PFSK-1 (cell line): ENCODE measurements around the gene PEMT.

Experiments
- POLR2AphosphoS5 ChIP-seq: IDR thresholded peaks from 2 replicates; pipeline ENCODE4 v1.6.1; 2012; ENCODE audit warnings: low read depth, mild to moderate bottlenecking, control low read depth, low read length, moderate library complexity
- TAF1 ChIP-seq: IDR thresholded peaks from 2 replicates; pipeline ENCODE4 v1.6.1; 2012; ENCODE audit warnings: low read length, control low read depth, borderline replicate concordance; ENCODE audit not compliant: insufficient read depth
- TF ChIP-seq, protein P1 (sequence below), 2 experiments: IDR thresholded peaks; 2 replicates each; pipeline versions ENCODE4 v1.6.1 to v1.8.0; 2011 to 2012; ENCODE audit warnings: low read depth in 2 of 2, low read length in 2 of 2, control low read depth in 1 of 2, inconsistent platforms in 1 of 2, mild to moderate bottlenecking in 1 of 2, moderate library complexity in 1 of 2; ENCODE audit not compliant: insufficient read depth in 1 of 2

DNA sequence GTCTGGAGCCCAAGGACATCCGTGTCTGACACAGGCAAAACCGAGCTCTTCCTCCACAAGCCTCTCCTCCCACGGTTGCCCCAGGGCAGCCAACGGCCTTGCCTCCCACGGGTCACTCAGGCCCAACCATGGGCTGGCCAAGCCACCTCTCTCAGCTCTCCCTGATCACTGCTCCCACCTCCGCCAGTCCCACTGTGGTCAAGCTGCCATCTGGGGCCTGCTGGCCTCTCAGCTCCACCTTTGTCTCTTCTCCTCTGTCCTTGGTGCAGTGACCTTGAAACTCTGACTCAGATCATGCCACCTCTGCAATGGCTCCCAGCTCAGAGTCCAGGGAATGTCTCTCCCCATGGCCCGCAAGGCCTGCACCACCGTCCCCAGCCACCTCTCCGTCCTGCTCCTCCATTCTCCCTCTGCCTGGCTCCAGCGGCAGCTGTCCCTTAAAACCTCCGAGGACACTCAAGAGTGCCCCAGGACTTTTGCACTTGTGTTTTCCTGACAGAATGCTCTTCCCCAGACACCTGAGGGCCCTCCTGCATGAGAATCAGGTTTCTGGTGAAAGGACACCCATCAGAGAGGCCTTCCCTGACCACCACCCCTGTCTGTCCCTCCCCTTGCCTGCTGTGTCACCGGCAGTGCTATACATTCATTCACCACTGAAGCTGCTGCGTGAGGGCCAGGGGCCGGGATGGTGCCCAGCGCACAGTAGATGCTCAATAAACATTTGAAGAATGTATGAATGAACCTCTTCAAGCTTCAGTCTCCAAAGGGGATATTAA, 19.3 kb downstream of the PEMT start:
- TF ChIP-seq, protein P1, sequence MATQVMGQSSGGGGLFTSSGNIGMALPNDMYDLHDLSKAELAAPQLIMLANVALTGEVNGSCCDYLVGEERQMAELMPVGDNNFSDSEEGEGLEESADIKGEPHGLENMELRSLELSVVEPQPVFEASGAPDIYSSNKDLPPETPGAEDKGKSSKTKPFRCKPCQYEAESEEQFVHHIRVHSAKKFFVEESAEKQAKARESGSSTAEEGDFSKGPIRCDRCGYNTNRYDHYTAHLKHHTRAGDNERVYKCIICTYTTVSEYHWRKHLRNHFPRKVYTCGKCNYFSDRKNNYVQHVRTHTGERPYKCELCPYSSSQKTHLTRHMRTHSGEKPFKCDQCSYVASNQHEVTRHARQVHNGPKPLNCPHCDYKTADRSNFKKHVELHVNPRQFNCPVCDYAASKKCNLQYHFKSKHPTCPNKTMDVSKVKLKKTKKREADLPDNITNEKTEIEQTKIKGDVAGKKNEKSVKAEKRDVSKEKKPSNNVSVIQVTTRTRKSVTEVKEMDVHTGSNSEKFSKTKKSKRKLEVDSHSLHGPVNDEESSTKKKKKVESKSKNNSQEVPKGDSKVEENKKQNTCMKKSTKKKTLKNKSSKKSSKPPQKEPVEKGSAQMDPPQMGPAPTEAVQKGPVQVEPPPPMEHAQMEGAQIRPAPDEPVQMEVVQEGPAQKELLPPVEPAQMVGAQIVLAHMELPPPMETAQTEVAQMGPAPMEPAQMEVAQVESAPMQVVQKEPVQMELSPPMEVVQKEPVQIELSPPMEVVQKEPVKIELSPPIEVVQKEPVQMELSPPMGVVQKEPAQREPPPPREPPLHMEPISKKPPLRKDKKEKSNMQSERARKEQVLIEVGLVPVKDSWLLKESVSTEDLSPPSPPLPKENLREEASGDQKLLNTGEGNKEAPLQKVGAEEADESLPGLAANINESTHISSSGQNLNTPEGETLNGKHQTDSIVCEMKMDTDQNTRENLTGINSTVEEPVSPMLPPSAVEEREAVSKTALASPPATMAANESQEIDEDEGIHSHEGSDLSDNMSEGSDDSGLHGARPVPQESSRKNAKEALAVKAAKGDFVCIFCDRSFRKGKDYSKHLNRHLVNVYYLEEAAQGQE (IDR thresholded peaks at IDR 0.05; ENCODE audit: insufficient read depth in 1 of 2, low read depth in 2 of 2, low read length in 2 of 2) = no peak
- TF ChIP-seq POLR2AphosphoS5 (no peak), TAF1 (no peak)
